LNCaP clone FGC (cell line): ENCODE measurements around the gene DBI.

Experiments
- DNase-seq: peaks from one replicate; pipeline ENCODE4 v3.0.0-alpha.2; 2011; ENCODE audit warnings: low read depth
- H3K4me3 ChIP-seq: 2 replicates; pipeline ENCODE4 v1.5.1; 2011; ENCODE audit warnings: mild to moderate bottlenecking, low read depth, low read length, control low read depth
- TF ChIP-seq, protein P1 (sequence below): IDR thresholded peaks from 2 replicates; pipeline ENCODE4 v1.5.1; 2012; ENCODE audit warnings: mild to moderate bottlenecking; ENCODE audit not compliant: control insufficient read depth, insufficient read depth; ENCODE audit errors: extremely low read depth

The DBI gene

DNA sequence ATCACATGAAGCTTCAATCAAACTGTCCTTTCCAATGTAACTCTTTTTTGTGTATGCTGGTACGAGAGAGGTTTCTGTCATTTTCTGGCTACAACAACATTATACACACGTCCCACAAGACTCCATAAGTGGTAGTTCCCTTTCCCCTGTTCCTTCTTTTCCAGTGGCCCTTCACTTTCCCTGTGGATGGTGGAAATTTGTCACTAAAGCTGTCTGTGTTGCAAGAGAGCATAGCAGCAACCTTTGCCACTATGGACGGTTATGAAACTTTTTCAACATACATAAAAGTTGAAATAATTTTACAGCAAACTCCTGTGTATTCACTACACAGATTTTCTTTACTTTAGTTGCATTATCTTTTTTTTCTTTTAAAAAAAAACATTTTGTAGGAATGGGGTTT is 18.7 kb downstream of the DBI start:
- H3K4me3 ChIP-seq = no peak overlapping the region
- TF ChIP-seq, protein P1, sequence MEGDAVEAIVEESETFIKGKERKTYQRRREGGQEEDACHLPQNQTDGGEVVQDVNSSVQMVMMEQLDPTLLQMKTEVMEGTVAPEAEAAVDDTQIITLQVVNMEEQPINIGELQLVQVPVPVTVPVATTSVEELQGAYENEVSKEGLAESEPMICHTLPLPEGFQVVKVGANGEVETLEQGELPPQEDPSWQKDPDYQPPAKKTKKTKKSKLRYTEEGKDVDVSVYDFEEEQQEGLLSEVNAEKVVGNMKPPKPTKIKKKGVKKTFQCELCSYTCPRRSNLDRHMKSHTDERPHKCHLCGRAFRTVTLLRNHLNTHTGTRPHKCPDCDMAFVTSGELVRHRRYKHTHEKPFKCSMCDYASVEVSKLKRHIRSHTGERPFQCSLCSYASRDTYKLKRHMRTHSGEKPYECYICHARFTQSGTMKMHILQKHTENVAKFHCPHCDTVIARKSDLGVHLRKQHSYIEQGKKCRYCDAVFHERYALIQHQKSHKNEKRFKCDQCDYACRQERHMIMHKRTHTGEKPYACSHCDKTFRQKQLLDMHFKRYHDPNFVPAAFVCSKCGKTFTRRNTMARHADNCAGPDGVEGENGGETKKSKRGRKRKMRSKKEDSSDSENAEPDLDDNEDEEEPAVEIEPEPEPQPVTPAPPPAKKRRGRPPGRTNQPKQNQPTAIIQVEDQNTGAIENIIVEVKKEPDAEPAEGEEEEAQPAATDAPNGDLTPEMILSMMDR = no peak
- DNase-seq = no peak

DNA sequence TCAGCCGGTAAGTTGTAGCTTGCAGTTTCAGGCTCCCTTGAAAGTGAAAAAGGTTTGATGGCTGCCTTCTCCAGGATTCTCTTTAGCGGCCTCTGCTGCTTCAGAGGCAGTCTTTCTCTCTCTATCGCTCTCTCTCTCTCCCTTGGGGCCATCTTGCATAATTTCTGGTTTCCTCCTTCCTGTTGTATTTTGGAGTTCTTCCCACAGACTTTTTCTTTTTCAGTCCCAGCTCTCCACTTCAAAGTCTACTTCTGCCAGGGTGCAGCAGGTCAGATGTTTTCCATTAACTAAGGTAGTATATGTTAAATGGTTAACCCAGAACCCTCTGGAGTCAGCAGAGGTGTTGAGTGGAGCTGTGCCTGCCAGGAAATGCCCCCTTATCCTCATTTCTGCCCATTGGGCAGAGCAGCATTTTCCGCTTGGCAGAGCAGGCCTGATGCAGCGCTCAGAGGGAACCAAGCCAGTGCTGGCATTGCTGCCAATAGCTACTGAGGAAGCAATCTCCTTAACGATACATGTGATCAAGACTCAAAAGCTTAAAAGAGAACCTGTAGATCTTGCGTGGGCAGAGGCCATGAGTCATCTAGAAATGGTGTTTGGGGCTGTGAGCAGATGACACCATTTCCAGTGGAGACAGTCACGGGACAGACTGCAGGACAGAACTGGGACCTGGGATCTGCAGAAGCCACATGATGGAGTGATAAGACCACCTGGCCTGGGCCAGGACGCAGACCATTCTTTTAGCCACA is 20.8 kb downstream of the DBI start:
- TF ChIP-seq, protein P1 = no peak
- DNase-seq = no peak
- H3K4me3 ChIP-seq = no peak overlapping the region

DNA sequence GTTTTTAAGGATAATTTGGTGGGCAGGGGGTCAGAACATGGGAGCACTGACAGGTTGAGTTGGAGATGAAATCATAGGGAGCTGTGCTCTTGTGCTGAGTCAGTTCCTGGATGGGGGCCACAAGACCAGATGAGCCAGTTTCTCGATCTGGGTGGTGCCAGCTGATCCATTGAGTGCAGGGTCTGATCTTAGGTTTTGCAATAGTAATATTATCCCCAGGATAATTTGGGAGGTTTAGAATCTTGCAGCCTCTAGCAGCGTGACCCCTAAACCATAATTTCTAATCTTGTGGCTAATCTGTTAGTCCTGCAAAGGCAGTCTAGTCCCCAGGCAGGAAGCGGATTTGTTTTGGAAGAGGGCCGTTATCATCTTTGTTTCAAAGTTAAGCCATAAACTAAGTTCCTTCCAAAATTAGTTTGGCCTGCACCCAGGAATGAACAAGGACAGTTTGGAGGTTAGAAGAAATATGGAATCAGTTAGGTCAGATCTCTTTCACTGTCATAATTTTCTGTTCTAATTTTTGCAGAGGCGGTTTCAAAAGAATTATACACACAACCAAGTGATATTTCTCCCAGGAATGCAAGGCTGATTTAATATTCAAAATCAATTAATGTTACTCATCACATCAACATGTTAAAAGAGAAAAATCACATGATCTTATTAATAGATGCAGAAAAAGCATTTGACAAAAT is 23.0 kb downstream of the DBI start:
- TF ChIP-seq, protein P1 = no peak
- DNase-seq = peak; percentile 44
- no peak overlapping the region for H3K4me3 ChIP-seq

DNA sequence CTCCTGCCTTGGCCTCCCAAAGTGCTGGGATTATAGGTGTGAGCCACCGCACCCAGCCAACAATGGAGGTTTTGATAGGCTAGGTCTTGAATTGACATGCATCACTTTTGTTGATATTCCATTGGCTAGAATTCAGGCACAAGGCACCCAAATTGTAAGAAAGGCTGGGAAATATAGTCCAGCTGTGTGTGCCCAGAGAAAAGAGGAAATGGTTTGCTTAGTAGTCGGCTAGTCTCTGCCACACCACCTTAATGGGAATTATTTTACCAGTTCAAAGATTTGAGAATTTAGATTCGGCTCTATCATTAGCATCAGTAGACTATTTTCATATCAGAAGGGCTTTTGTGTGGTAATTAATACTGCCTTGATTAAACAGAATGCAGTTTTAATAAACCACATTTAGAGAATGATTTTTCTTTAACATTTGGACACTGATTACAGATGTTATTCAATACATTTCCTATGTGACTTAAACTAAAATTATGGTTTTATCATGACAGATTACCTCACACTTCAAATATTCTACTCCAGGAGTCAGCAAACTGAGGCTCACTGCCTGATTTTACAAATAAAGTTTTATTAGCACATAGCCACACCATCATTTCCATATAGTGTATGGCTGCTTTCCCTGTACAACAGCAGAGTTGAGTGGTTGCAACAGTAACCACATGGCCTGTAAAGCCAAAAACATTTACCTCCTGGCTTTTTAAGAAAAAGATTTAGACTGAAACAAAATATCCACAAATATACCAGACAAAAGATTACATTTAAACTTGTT is 27.4 kb downstream of the DBI start:
- no peak overlapping the region for H3K4me3 ChIP-seq
- no peak for DNase-seq
- TF ChIP-seq, protein P1 = no peak

DNA sequence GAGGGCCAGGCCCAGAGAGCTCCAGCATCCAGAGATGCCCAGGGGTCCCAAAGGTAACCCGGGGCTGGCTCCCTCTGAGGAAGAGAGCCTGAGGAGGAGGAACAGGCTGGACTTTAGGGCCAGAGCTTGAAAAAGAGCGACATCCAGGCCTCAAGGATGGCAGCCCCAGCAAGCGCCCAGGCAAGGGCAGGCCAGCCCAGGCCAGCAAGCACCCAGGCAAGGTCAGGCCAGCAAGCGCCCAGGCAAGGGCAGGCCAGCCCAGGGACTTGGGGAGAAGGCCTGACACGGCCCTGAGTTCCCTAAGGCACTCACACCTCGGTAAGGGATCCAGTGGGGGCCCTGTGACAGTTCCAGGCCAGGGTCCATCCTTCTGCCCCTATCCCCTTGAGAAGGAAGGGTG is 30.4 kb downstream of the DBI start:
- H3K4me3 ChIP-seq = no peak overlapping the region
- TF ChIP-seq, protein P1 = no peak

DNA sequence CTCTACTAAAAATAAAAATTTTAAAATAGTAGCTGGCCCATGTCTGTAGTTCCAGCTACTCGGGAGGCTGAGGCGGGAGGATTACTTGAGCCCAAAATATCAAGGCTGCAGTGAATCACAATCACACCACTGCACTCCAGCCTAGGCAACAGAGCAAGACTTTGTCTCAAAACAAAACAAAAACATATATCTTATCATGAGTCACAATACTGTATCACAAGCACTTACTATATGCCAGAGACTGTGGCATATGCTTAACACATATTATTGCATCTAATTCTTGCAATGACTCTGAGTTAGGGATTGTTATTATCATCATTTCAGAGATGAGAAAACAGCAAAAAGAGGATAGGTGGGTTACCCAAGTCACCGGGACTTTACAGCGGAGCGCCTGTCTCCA is 35.3 kb downstream of the DBI start:
- no peak for DNase-seq
- TF ChIP-seq, protein P1 = no peak
- H3K4me3 ChIP-seq = no peak overlapping the region

More for the DNA sequence above, 30.4 kb downstream of the DBI start:
- no peak for DNase-seq
